ENCODE measurements around the gene SEMA5A.

DNA sequence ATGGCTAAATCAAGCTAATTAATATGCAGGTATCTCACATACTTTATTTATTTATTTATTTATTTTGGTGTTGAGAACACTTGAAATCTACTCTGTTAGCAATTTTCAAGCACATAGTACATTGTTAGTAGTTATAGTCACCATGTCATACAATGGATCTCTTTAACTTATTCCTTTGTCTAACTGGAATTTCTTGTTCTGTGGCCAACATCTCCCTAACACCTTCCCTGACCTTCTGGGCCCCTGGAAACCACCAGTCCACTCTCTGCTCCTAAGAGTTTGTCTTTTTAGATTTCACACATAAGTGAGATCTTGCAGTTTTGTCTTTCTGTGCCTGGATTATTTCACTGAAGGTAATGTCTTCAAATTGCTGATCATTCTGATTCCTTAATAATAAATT, 229.1 kb downstream of the SEMA5A start:
- TF ChIP-seq RBBP5 (IDR thresholded peaks at IDR 0.05; ENCODE audit: borderline replicate concordance, low read depth, low read length) (no peak), CBX8 (IDR thresholded peaks at IDR 0.05; ENCODE audit: borderline replicate concordance, low read depth, low read length) (no peak), EZH2 (IDR thresholded peaks at IDR 0.05; ENCODE audit: low read depth, low read length, severe bottlenecking) (no peak), CEBPB (IDR thresholded peaks at IDR 0.05; ENCODE audit: low read depth, low read length) (no peak), TBP (IDR thresholded peaks at IDR 0.05; ENCODE audit: low read depth, low read length) (no peak), POLR2AphosphoS5 (IDR thresholded peaks at IDR 0.05; ENCODE audit: low read depth, low read length) (no peak), POLR2A (IDR thresholded peaks at IDR 0.05; ENCODE audit: control extremely low read depth in 1 of 2, low read depth in 2 of 2, low read length in 2 of 2) (no peak)
- TF ChIP-seq, protein P1, sequence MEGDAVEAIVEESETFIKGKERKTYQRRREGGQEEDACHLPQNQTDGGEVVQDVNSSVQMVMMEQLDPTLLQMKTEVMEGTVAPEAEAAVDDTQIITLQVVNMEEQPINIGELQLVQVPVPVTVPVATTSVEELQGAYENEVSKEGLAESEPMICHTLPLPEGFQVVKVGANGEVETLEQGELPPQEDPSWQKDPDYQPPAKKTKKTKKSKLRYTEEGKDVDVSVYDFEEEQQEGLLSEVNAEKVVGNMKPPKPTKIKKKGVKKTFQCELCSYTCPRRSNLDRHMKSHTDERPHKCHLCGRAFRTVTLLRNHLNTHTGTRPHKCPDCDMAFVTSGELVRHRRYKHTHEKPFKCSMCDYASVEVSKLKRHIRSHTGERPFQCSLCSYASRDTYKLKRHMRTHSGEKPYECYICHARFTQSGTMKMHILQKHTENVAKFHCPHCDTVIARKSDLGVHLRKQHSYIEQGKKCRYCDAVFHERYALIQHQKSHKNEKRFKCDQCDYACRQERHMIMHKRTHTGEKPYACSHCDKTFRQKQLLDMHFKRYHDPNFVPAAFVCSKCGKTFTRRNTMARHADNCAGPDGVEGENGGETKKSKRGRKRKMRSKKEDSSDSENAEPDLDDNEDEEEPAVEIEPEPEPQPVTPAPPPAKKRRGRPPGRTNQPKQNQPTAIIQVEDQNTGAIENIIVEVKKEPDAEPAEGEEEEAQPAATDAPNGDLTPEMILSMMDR (IDR thresholded peaks at IDR 0.05; ENCODE audit: control extremely low read depth in 1 of 3, insufficient read depth in 1 of 3, low read depth in 1 of 3, low read length in 3 of 3) = no peak
- TF ChIP-seq, protein P2, sequence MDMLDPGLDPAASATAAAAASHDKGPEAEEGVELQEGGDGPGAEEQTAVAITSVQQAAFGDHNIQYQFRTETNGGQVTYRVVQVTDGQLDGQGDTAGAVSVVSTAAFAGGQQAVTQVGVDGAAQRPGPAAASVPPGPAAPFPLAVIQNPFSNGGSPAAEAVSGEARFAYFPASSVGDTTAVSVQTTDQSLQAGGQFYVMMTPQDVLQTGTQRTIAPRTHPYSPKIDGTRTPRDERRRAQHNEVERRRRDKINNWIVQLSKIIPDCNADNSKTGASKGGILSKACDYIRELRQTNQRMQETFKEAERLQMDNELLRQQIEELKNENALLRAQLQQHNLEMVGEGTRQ (IDR thresholded peaks at IDR 0.05; ENCODE audit: low read length) = no peak

All from H1 (cell line).